HCT116 (cell line): Measurements from ENCODE around the gene NNT. TPM values are rescaled to one million over a fixed set of nuclear protein-coding genes. Genes with fewer than 3 reads are reported as not detected.

Source experiments
- ATAC-seq: fragments of 200-7000 bp; cut with Tn5 transposase; 2 replicates; pipeline ENCODE4 v1.9.1; 2020; ENCODE audit warnings: mild to moderate bottlenecking, moderate library complexity
- BruUV-seq: library from RNA; stranded (reverse); fragments of 400-500 nt; replicated peaks from 2 replicates; lab custom pipeline; 2021; lab: Mats Ljungman, UMichigan
- CTCF ChIA-PET: fragments of 300-600 bp; sonication (Branson Sonifier 250); formaldehyde crosslinking; loops from one replicate; lab custom pipeline; 2021; ENCODE audit warnings: antibody characterized with exemption; lab: Charles Lee
- POLR2A ChIA-PET: fragments of 300-600, 350-600 bp; sonication (Branson Sonifier 250); formaldehyde crosslinking; loops from one replicate; lab custom pipeline; 2021; ENCODE audit warnings: antibody characterized with exemption; lab: Charles Lee
- RAD21 ChIA-PET, 2 experiments: fragments of 300-600 bp; sonication (Branson Sonifier 250); formaldehyde crosslinking; loops; one replicate each; lab custom pipeline; 2023; ENCODE audit warnings: low total read pairs in 2 of 2; ENCODE audit not compliant: uncharacterized antibody in 2 of 2, unreplicated experiment in 2 of 2, low non-redundant PET in 1 of 2; lab: Charles Lee
- DNase-seq: peaks from one replicate; pipeline ENCODE4 v3.0.0-alpha.2; 2010; ENCODE audit warnings: low read depth, low spot score
- H2AFZ ChIP-seq: fragments of 200-600 bp; shearing (Covaris generic), sonication (generic); 2 replicates; pipeline ENCODE4 v1.6.1; 2017; ENCODE audit warnings: low read depth, mixed run types, mixed read lengths, antibody characterized with exemption, low read length; ENCODE audit not compliant: poor library complexity, severe bottlenecking
- H3K27ac ChIP-seq: 2 replicates; pipeline ENCODE4 v1.5.1; 2012; ENCODE audit warnings: low read depth, low read length
- H3K27me3 ChIP-seq: fragments of 200-600 bp; sonication (generic); 2 replicates; pipeline ENCODE4 v1.6.1; 2016; ENCODE audit warnings: mixed run types, low read length, mixed read lengths; ENCODE audit not compliant: insufficient read depth
- H3K36me3 ChIP-seq, 2 experiments: fragments of 200-500 bp in 1 of 2; fragments of 200-600 bp in 1 of 2; sonication (Bioruptor generic) in 1 of 2; sonication (generic) in 1 of 2; 2 replicates each; pipeline versions ENCODE4 v1.5.1 to v1.6.1; 2014 to 2016; ENCODE audit warnings: low read length in 2 of 2, inconsistent platforms in 1 of 2, mixed read lengths in 1 of 2, mixed run types in 1 of 2; ENCODE audit not compliant: insufficient read depth in 2 of 2, control insufficient read depth in 1 of 2
- H3K4me1 ChIP-seq, 2 experiments: fragments of 200-600 bp in 1 of 2; sonication (generic) in 1 of 2; 2 replicates each; pipeline versions ENCODE4 v1.5.1 to v1.6.1; 2012 to 2017; ENCODE audit warnings: low read length in 2 of 2, inconsistent platforms in 1 of 2, mild to moderate bottlenecking in 1 of 2, mixed read lengths in 1 of 2, mixed run types in 1 of 2, moderate library complexity in 1 of 2; ENCODE audit not compliant: insufficient read depth in 2 of 2, control insufficient read depth in 1 of 2
- H3K4me2 ChIP-seq: fragments of 200-600 bp; sonication (generic); 2 replicates; pipeline ENCODE4 v1.6.1; 2017; ENCODE audit warnings: mixed run types, low read length, mixed read lengths
- H3K4me3 ChIP-seq, 2 experiments: fragments of 200-600 bp in 1 of 2; sonication (generic) in 1 of 2; replicated peaks in 1 of 2; 2 replicates each; pipeline ENCODE4 v1.5.1; 2011 to 2016; ENCODE audit warnings: low read length in 2 of 2, control low read depth in 1 of 2, low read depth in 1 of 2, mild to moderate bottlenecking in 1 of 2, mixed read lengths in 1 of 2, mixed run types in 1 of 2
- H3K79me2 ChIP-seq: fragments of 200-600 bp; sonication (generic); 2 replicates; pipeline ENCODE4 v1.6.1; 2017; ENCODE audit warnings: mild to moderate bottlenecking, mixed run types, low read length, moderate library complexity, mixed read lengths; ENCODE audit not compliant: insufficient read depth
- H3K9ac ChIP-seq: fragments of 200-600 bp; sonication (generic); 2 replicates; pipeline ENCODE4 v1.6.1; 2016; ENCODE audit warnings: low read length, mixed read lengths
- H3K9me2 ChIP-seq: fragments of 200-600 bp; sonication (generic), shearing (Covaris generic); 2 replicates; pipeline ENCODE4 v1.6.1; 2017; ENCODE audit warnings: mixed run types, mild to moderate bottlenecking, moderate library complexity; ENCODE audit not compliant: insufficient read depth
- H3K9me3 ChIP-seq, 2 experiments: fragments of 200-500 bp in 1 of 2; fragments of 200-600 bp in 1 of 2; sonication (Bioruptor generic) in 1 of 2; sonication (generic) in 1 of 2; 2 replicates each; pipeline ENCODE4 v1.6.1; 2014 to 2017; ENCODE audit warnings: low read length in 2 of 2, mixed read lengths in 2 of 2, inconsistent platforms in 1 of 2, low read depth in 1 of 2, mild to moderate bottlenecking in 1 of 2, mixed run types in 1 of 2, moderate library complexity in 1 of 2; ENCODE audit not compliant: control insufficient read depth in 1 of 2, insufficient read depth in 1 of 2
- H4K20me1 ChIP-seq: fragments of 200-600 bp; sonication (generic), shearing (Covaris generic); 2 replicates; pipeline ENCODE4 v1.6.1; 2017; ENCODE audit warnings: mixed run types, mild to moderate bottlenecking, moderate library complexity; ENCODE audit not compliant: insufficient read depth
- ATF3 ChIP-seq: IDR thresholded peaks from 2 replicates; pipeline ENCODE4 v1.6.1; 2012
- CBX3 ChIP-seq: IDR thresholded peaks from 2 replicates; pipeline ENCODE4 v1.6.1; 2012; ENCODE audit warnings: low read depth
- ELF1 ChIP-seq: IDR thresholded peaks from 2 replicates; pipeline ENCODE4 v1.6.1; 2012; ENCODE audit warnings: low read depth, borderline replicate concordance
- FOSL1 ChIP-seq: IDR thresholded peaks from 2 replicates; pipeline ENCODE4 v1.6.1; 2012; ENCODE audit warnings: low read depth
- JUND ChIP-seq: IDR thresholded peaks from 2 replicates; pipeline ENCODE4 v1.6.1; 2012
- MAX ChIP-seq: IDR thresholded peaks from 2 replicates; pipeline ENCODE4 v1.6.1; 2012
- POLR2A ChIP-seq: IDR thresholded peaks from 2 replicates; pipeline ENCODE4 v1.7.0; 2011; ENCODE audit warnings: borderline replicate concordance; ENCODE audit not compliant: insufficient read depth, insufficient read length; ENCODE audit errors: extremely low read depth
- POLR2AphosphoS5 ChIP-seq: IDR thresholded peaks from 2 replicates; pipeline ENCODE4 v1.6.1; 2011; ENCODE audit warnings: mild to moderate bottlenecking, low read depth, low read length, moderate library complexity
- SIN3A ChIP-seq: IDR thresholded peaks from 2 replicates; pipeline ENCODE4 v1.6.1; 2012; ENCODE audit warnings: low read depth
- SRF ChIP-seq: IDR thresholded peaks from 2 replicates; pipeline ENCODE4 v1.6.1; 2012; ENCODE audit warnings: low read depth
- TCF7L2 ChIP-seq: IDR thresholded peaks from 2 replicates; pipeline ENCODE4 v1.7.0; 2011; ENCODE audit warnings: borderline replicate concordance, inconsistent platforms; ENCODE audit not compliant: insufficient read depth, insufficient read length; ENCODE audit errors: extremely low read depth
- YY1 ChIP-seq: IDR thresholded peaks from 2 replicates; pipeline ENCODE4 v1.6.1; 2011; ENCODE audit warnings: low read length, low read depth, moderate library complexity, mild to moderate bottlenecking; ENCODE audit not compliant: insufficient replicate concordance; ENCODE audit errors: extremely low read depth
- ZFX ChIP-seq: fragments of 450-650 bp; IDR thresholded peaks from 2 replicates; pipeline ENCODE4 v1.6.1; 2017
- ZNF274 ChIP-seq: fragments of 200-500 bp; sonication (Bioruptor generic); IDR thresholded peaks from 2 replicates; pipeline ENCODE4 v1.6.1; 2014; ENCODE audit warnings: mild to moderate bottlenecking, low read depth, low read length, inconsistent platforms
- intact Hi-C: fragments of 100-400 bp; cut with micrococcal nuclease; formaldehyde crosslinking; loops from 2 replicates; pipeline ENCODE4 v1.10.0; 2022
- total RNA-seq: library from RNA; stranded (reverse); gene quantifications from one replicate; pipeline ENCODE4 v1.2.1, GENCODE V29; 2021; ENCODE audit not compliant: unreplicated experiment
- TF ChIP-seq, protein P1 (sequence below), 3 experiments: fragments of 200-600 bp in 1 of 3; sonication (generic) in 1 of 3; IDR thresholded peaks in 2 of 3; conservative IDR thresholded peaks in 1 of 3; 2 replicates each; pipeline ENCODE4 v1.5.1; 2012 to 2017; ENCODE audit warnings: low read depth in 2 of 3, low read length in 2 of 3, antibody characterized with exemption in 1 of 3, borderline replicate concordance in 1 of 3, control low read depth in 1 of 3, mild to moderate bottlenecking in 1 of 3, mixed read lengths in 1 of 3, mixed run types in 1 of 3, moderate library complexity in 1 of 3; ENCODE audit not compliant: insufficient read depth in 1 of 3

NNT gene
- total RNA-seq, 1 experiment from 2014 or later: 0.32 TPM

DNA sequence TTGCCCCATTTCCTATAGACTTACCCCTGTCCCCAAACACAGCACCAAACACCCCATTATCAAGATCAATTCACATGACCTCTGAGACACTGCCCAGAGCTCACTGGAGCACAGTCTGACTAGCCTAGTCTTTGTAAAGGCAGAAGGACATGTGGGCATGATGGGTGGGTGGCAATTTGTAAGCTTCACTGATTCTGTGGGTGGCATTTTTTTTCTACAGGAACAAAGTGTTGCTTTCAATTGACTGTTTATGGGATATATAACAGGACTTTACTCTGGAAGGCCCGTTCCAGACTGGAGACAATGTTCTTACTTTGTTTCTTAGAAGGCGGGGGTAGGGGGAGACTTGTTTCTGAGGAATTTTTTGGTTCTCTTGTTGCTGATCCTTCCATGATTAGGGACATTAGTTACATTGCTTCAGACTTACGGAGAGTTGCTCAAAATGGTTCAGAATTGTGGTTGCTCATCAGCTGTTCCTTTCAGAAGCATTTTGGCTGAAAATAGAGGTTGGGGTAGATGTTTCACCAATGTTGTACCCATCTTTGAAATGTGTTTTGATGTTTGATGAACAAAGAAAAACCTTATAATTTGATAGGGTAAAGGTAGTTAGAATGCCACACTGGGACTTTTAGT, 20.2 kb downstream of the NNT start:
- Histone ChIP-seq H3K9ac (no peak overlapping the region), H3K27me3 (no peaks in the 10 kb centered on the region), H3K4me1 (no peaks in the 10 kb centered on the region), H3K4me2 (no peak overlapping the region), H3K27ac (no peak overlapping the region), H3K9me2 (peaks cover 3% of the 10 kb centered on the region; the same call in 1 of the 2 replicates), H3K79me2 (no peaks in the 10 kb centered on the region), H3K9me3 (no peaks in the 10 kb centered on the region), H3K4me3 (no peak overlapping the region), H4K20me1 (no peaks in the 10 kb centered on the region), H3K36me3 (no peaks in the 10 kb centered on the region), H2AFZ (no peak overlapping the region)
- ChIA-PET CTCF (interaction anchor here (1.4 kb wide), 1 partner anchor 8 kb away, joined by 8 read pairs; no protein-coding TSS in a partner anchor), POLR2A (no interaction called here), RAD21 (no interaction called here)
- DNase-seq (no peak), ATAC-seq (no peak)
- no peak for TF ChIP-seq SRF
- TF ChIP-seq ATF3: no peak
- no peak for TF ChIP-seq ZNF274
- no peak for TF ChIP-seq TCF7L2
- no peak for TF ChIP-seq YY1
- no peak for TF ChIP-seq ELF1
- no peak for TF ChIP-seq POLR2A
- TF ChIP-seq CBX3: no peak
- TF ChIP-seq SIN3A: no peak
- TF ChIP-seq ZFX: no peak
- TF ChIP-seq, protein P1, sequence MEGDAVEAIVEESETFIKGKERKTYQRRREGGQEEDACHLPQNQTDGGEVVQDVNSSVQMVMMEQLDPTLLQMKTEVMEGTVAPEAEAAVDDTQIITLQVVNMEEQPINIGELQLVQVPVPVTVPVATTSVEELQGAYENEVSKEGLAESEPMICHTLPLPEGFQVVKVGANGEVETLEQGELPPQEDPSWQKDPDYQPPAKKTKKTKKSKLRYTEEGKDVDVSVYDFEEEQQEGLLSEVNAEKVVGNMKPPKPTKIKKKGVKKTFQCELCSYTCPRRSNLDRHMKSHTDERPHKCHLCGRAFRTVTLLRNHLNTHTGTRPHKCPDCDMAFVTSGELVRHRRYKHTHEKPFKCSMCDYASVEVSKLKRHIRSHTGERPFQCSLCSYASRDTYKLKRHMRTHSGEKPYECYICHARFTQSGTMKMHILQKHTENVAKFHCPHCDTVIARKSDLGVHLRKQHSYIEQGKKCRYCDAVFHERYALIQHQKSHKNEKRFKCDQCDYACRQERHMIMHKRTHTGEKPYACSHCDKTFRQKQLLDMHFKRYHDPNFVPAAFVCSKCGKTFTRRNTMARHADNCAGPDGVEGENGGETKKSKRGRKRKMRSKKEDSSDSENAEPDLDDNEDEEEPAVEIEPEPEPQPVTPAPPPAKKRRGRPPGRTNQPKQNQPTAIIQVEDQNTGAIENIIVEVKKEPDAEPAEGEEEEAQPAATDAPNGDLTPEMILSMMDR (IDR thresholded peaks at IDR 0.05 in 2 of 3, conservative IDR thresholded peaks at IDR 0.05 in 1 of 3; ENCODE audit: borderline replicate concordance in 1 of 3, insufficient read depth in 1 of 3, low read depth in 2 of 3, low read length in 2 of 3): no peak
- no peak for TF ChIP-seq POLR2AphosphoS5
- no peak for TF ChIP-seq FOSL1
- TF ChIP-seq MAX: no peak
- TF ChIP-seq JUND: no peak
- intact Hi-C loops: no loop called here
- no TSS peak for BruUV-seq
